Ishikawa (cell line): Measurements from ENCODE around the gene POC1B.

ENCODE experiments used
- CEBPB ChIP-seq: IDR thresholded peaks from 2 replicates; pipeline ENCODE4 v1.6.1; 2012
- FOXM1 ChIP-seq: IDR thresholded peaks from 2 replicates; pipeline ENCODE4 v1.6.1; 2012; ENCODE audit warnings: low read depth, borderline replicate concordance
- TAF1 ChIP-seq: IDR thresholded peaks from 2 replicates; pipeline ENCODE4 v1.6.1; 2012; ENCODE audit warnings: low read depth, mild to moderate bottlenecking
- TCF12 ChIP-seq: IDR thresholded peaks from 2 replicates; pipeline ENCODE4 v1.6.1; 2012; ENCODE audit warnings: low read depth

- TF ChIP-seq CEBPB, result no peak
- TF ChIP-seq TCF12, result no peak
- TF ChIP-seq FOXM1, result no peak
- no peak for TF ChIP-seq TAF1
These were observed 13.8 kb upstream of the POC1B start for GRCh38 chr12:89539426-89540223.
